HG02840 (cell line): ENCODE results near the gene TBX2.
"Not testable (repeated sequence)": the region's sequence is repeated elsewhere in the genome, so short reads cannot be mapped to it uniquely, and the experiment has no call there.

ENCODE experiments used
- ATAC-seq: cut with Tn5 transposase; IDR thresholded peaks from one replicate; pipeline ENCODE4 v1.9.1; 2021; ENCODE audit warnings: mild to moderate bottlenecking, moderate library complexity, moderate number of reproducible peaks; ENCODE audit not compliant: unreplicated experiment, low FRiP score

Gene TBX2

GRCh38 chr17:61425682-61426481 is 26.2 kb downstream of the TBX2 start:
- ATAC-seq = no peak

GRCh38 chr17:61426482-61427304 is 27.1 kb downstream of the TBX2 start:
- ATAC-seq = no peak

GRCh38 chr17:61427567-61427966 is 27.9 kb downstream of the TBX2 start:
- ATAC-seq = no peak

- ATAC-seq = no peak
Measured at GRCh38 chr17:61429274-61429673, 29.6 kb downstream of the TBX2 start.

GRCh38 chr17:61429831-61430230 is 30.2 kb downstream of the TBX2 start:
- ATAC-seq = not testable (repeated sequence)

- no peak for ATAC-seq
Measured at GRCh38 chr17:61431594-61432311, 32.1 kb downstream of the TBX2 start.

- no peak for ATAC-seq
Measured at GRCh38 chr17:61436273-61436672, 36.6 kb downstream of the TBX2 start.

GRCh38 chr17:61436995-61437704 is 37.5 kb downstream of the TBX2 start:
- no peak for ATAC-seq

- ATAC-seq = no peak
Measured at GRCh38 chr17:61440697-61441096, 41.1 kb downstream of the TBX2 start.

GRCh38 chr17:61441507-61441906 is 41.9 kb downstream of the TBX2 start:
- not testable (repeated sequence) for ATAC-seq

- no peak for ATAC-seq
Measured at GRCh38 chr17:61442136-61442775, 42.6 kb downstream of the TBX2 start.

- ATAC-seq = no peak
Measured at GRCh38 chr17:61442878-61443474, 43.3 kb downstream of the TBX2 start.

GRCh38 chr17:61443475-61443882 is 43.8 kb downstream of the TBX2 start:
- ATAC-seq = no peak

- no peak for ATAC-seq
Measured at GRCh38 chr17:61444075-61444474, 44.4 kb downstream of the TBX2 start.

- no peak for ATAC-seq
Measured at GRCh38 chr17:61444831-61445230, 45.2 kb downstream of the TBX2 start.

GRCh38 chr17:61447358-61447757 is 47.7 kb downstream of the TBX2 start:
- ATAC-seq = no peak

- ATAC-seq = no peak
Measured at GRCh38 chr17:61448042-61448441, 48.4 kb downstream of the TBX2 start.

GRCh38 chr17:61449140-61449539 is 49.5 kb downstream of the TBX2 start:
- not testable (repeated sequence) for ATAC-seq
